HG02610 (cell line): ENCODE results near the gene ZBTB14.

Experiments used
- ATAC-seq: cut with Tn5 transposase; IDR thresholded peaks from one replicate; pipeline ENCODE4 v1.9.1; 2021; ENCODE audit warnings: mild to moderate bottlenecking, moderate library complexity; ENCODE audit not compliant: unreplicated experiment

ZBTB14 gene

GRCh38 chr18:5295231-5295920, at the start of gene ZBTB14:
TSS of gene ZBTB14 (minus strand) at chr18:5295726. CDS start at chr18:5293246, 2,480 bp downstream.
- ATAC-seq, result peak; percentile 31

DNA sequence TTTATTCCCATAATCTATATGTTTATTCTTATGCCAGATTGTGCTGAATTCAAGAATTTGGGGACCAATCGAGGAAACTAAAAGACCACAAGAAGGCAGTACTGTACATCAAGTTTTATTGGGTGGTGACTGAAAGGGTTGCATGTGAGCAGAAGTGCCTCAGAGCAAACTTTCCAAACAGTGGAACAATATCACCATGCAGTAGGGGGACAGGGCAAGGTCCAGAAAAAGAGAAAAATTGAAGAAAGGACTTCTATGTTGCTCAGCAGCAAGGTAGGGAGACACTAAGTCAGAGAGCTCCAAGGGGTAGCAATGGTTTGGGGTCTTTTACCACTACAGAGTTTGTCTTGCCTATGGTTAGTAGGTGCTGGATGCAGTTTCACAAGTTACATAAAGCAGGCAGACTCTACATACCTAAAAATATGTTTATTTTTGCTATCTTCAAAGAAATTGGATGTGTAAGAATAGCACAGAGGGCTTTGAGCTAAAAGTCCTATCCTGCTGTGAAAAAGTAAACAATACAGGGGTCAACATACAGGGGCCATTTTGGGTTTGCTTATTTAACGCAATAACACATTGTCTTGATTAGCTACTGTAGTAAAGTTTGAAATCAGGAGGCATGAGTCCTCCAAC, 43.8 kb upstream of the ZBTB14 start:
- no peak for ATAC-seq

GRCh38 chr18:5334456-5335075, 39.0 kb upstream of the ZBTB14 start:
- no peak for ATAC-seq

- ATAC-seq, result no peak
Observed at GRCh38 chr18:5318061-5318700, 22.7 kb upstream of the ZBTB14 start.

- ATAC-seq, result no peak
Observed at GRCh38 chr18:5317186-5317585, 21.7 kb upstream of the ZBTB14 start.

DNA sequence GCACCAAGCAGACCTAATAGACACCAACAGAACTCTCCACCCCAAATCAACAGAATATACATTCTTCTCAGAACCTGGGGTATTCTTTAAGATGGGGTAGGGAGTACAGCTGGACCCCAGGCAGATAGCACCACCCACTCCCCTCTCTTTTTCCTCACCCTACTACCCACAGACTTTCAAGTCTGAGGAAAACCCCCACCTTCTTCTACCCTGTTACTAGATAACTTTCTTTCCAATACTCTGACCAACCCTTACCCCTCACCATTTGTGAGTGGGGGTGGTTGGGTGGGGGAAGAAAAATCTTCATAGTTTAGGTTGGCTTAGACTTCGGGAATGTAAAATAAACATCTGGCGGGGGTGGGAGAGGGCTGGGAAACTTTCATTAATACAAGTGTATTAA, 20.3 kb upstream of the ZBTB14 start:
- ATAC-seq, result no peak

GRCh38 chr18:5311301-5311989, 15.9 kb upstream of the ZBTB14 start:
- no peak for ATAC-seq

DNA sequence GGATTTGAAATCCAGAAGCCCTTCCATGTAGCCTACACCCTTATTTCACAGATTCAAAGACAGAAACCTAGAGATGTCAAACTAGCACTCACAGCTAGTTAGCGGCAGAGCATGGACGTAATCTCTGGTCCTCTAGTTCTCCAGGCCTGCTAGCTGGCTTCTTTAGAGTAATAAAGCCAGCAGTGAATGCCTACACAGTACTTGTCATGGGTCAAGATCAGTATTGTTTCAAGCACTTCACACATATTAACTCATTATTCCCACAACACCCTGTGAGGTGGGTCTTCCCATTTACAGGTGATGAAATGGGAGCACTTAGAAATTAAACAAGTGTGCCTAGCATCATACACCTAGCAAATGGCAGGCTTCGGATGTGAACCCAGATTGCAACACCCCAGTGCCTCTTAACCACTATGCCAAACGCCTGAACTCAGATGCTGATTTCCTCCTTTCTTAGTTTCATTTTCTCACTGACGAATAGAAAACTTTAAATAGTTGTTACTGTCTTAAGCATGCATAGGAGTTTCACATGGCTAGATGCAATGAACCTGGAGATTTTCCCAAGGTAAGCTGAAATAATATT, 14.5 kb upstream of the ZBTB14 start:
- peak; percentile 97 for ATAC-seq

- ATAC-seq, result no peak
Observed at GRCh38 chr18:5305835-5306234, 10.3 kb upstream of the ZBTB14 start.

DNA sequence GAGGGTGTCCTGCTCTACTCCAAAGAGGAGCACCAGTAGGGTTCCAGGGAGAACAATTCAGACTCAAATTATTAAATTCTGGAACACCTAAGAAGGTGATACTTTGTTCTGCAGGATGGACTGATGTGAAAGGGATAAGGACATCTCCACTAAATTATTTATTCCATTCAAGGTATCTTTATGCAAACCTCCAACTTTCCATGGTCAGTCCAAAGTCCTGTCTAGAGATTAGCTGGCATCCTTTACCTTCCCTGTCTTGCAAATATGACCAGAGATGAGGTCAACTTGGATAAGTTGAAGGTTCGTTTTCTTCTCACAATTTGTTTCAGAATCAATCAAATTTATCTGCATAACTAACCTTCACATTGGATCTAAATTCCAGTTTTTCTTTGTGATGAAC, 8.7 kb upstream of the ZBTB14 start:
- ATAC-seq, result no peak

DNA sequence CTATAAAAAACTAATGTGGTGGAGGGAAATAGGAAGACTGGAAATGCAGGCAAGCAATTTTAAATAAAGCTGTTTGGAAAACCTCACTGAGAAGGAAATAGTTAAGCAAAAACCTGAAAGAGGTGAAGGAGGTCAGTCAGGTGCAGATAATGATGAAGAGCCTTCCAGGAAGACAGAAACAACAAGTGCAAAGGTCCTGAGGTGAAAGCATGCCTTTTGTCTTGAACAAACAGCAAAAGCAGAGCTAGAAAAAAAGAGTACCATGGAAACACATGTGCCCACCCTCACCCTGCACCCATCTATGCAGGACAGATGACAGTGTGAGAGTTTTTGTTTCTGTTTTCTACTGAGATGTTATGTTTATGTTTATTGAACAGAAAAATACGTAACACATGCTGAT, 8.1 kb upstream of the ZBTB14 start:
- no peak for ATAC-seq

DNA sequence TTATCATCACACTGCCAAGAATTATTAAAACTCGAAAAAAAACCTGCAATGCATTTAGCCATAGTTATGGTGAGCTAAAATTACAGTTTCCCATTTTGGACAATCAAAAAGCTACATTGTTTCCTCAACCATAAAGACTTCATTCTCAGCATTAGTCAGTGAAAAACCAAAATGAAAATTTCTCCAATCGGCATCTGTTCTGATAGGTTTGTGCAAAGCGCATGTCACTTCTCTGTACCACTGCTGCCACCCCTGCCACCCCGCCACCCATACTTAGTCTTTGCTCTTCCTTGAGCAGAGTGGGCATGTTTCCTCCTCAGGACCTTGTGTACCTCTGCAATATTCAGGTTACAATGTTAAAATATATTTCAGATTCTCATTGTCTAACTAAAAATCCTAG, 7.1 kb upstream of the ZBTB14 start:
- no peak for ATAC-seq

GRCh38 chr18:5300476-5301010, 5.0 kb upstream of the ZBTB14 start:
- no peak for ATAC-seq

DNA sequence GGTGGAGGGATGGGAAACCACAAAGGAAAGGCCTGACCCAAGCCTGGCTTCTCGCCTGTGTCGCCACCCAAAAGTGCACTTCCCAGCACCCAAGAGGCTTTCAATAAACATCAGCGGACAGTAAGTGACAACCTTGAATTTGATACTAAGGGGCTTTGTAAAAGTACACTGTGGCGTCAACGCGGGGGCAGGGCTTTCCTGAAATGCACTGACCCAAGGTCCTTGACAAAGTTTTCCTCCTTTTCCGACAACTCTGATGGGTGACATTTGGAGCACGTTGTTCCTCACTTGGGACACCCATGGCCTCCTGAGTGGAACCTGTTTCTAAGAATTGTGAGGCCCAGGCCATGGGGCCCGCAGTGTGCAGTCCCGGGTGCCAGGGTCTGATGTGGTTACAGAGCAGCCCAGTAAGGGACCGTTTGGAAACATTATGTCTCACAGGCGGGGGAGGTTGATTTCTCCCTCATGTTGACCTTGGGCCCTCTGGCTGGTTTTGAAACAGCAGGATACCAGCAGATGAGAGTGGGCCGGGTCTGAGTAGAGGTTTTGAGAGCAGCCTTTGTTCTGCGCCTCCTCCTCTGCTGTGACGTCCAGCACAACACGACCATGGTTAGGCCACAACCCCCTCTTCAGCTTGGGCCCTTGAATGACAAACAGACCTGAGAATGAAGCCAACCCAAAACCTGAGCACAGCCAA, 2.8 kb upstream of the ZBTB14 start:
- no peak for ATAC-seq

GRCh38 chr18:5297597-5297996, 2.1 kb upstream of the ZBTB14 start:
- ATAC-seq, result no peak

GRCh38 chr18:5296706-5297320, 1.3 kb upstream of the ZBTB14 start:
- peak; percentile 5 for ATAC-seq

DNA sequence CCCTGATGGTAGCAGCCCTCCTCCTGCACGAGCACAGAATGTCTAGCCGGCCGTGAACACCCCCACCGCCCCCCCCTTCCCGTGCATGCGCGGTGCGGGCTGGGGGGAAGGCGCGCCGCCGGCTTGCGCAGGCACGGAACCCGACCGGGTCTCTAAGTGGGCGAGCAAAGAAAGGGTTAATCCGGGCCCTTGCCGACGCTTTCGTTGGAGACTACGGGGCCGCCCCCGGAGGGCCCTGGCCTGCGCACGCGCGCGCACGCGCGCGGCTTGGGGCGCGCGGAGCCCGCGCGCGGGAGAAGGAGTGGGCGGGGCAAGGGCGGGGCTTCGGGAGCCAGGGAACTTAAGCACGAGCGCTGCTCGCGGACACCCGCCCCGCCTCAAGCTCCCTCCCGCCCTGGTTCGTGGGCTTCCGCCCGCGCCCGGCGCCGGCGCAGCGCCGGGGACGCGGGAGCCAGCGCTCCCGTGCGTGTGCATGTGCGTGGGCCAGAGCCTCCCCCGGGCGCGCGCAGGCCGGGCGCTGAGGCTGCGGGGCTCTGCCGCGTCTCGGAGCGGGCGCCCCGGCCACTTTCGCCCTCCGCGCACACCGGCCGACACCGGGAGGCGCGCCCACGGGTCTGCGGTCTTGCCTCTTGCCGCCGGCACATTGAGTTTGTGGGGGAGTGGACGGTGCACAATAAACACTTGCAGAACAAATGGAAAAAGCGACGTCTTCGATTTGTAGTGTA, 617 bp upstream of the ZBTB14 start:
- peak; percentile 69 for ATAC-seq

DNA sequence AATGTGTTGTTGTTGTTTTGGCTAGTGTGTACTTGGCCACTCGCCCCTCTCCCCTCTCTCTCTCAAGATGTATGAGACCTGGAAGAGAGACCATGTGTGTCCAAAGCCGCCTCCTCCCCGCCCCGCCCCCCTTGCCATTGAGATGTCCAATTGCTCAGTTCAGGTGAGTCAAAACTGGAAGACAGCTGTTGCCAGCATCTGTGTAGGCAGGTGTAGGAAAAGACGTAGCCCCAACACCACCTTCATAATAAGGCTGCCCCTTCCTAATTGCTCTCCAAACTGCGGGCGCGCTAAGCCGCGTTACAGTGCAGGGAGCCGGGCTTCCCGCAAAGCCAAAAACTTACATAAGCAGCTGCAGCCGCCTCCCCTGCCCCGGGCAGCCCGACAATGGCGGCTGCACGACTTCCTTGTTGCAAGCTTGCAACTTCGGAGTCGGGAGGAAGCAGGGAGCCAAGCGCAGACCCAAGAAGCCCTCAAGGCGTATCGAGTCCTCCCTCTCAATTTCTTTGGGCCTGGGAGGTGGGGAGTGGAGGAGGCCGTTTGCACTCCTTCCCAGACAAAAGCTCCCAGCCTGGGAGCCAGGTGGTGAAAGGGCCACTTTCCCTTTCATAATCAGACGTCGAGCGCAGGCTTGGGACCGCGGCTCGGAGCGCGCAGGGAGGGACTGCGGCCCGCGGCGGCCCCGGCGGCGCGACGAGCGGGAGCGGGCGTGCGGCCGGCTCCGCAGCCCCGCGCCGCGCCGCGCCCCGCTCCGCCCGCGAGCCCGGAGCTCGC, 882 bp downstream of the ZBTB14 start:
- ATAC-seq, result peak; percentile 29
